T-helper 2 cell treated with Interferon-gamma antibody and Interleukin-4, amounts not matched to agents 5 μg/mL and 100 μg/mL, for 36 hours (primary cell): Measurements from ENCODE around the gene XAGE2.

Experiments
- DNase-seq: peaks from one replicate; pipeline ENCODE4 v3.0.0; 2021; ENCODE audit warnings: low spot score
- H3K27ac Mint-ChIP-seq: one replicate; pipeline ENCODE4 v1.8.0; 2021; ENCODE audit warnings: mild to moderate bottlenecking, mixed read lengths
- H3K27me3 Mint-ChIP-seq: one replicate; pipeline ENCODE4 v1.8.0; 2021; ENCODE audit warnings: low read depth, mixed read lengths
- H3K36me3 Mint-ChIP-seq: one replicate; pipeline ENCODE4 v1.8.0; 2021; ENCODE audit warnings: low read depth, mixed read lengths
- H3K4me1 Mint-ChIP-seq: one replicate; pipeline ENCODE4 v1.8.0; 2021; ENCODE audit warnings: low read depth, mixed read lengths
- H3K4me3 Mint-ChIP-seq: one replicate; pipeline ENCODE4 v1.8.0; 2022; ENCODE audit warnings: mild to moderate bottlenecking, moderate library complexity, mixed read lengths
- H3K9me3 Mint-ChIP-seq: one replicate; pipeline ENCODE4 v1.8.0; 2021; ENCODE audit warnings: mixed read lengths

The XAGE2 gene

GRCh38 chrX:52378870-52379269 is 10.0 kb downstream of the XAGE2 start:
- Mint-ChIP-seq H3K9me3 (no peaks in the 10 kb centered on the region), H3K4me1 (no peaks in the 10 kb centered on the region), H3K4me3 (no peak overlapping the region), H3K36me3 (no peaks in the 10 kb centered on the region), H3K27me3 (no peaks in the 10 kb centered on the region), H3K27ac (no peak overlapping the region)
- no peak for DNase-seq

- H3K4me3 Mint-ChIP-seq: no peak overlapping the region
- no peak for DNase-seq
- H3K27me3 Mint-ChIP-seq: no peaks in the 10 kb centered on the region
- H3K4me1 Mint-ChIP-seq: no peaks in the 10 kb centered on the region
- no peaks in the 10 kb centered on the region for H3K36me3 Mint-ChIP-seq
- no peak overlapping the region for H3K27ac Mint-ChIP-seq
- no peaks in the 10 kb centered on the region for H3K9me3 Mint-ChIP-seq
These were observed 12.2 kb downstream of the XAGE2 start for GRCh38 chrX:52380993-52381392.

GRCh38 chrX:52410439-52411394 is 41.9 kb downstream of the XAGE2 start:
- Mint-ChIP-seq H3K4me1 (no peaks in the 10 kb centered on the region), H3K4me3 (no peak overlapping the region), H3K27me3 (no peaks in the 10 kb centered on the region), H3K27ac (no peak overlapping the region), H3K9me3 (no peaks in the 10 kb centered on the region), H3K36me3 (no peaks in the 10 kb centered on the region)
- DNase-seq: no peak

GRCh38 chrX:52415304-52415703 is 46.5 kb downstream of the XAGE2 start:
- no peaks in the 10 kb centered on the region for H3K36me3 Mint-ChIP-seq
- no peak overlapping the region for H3K27ac Mint-ChIP-seq
- no peaks in the 10 kb centered on the region for H3K27me3 Mint-ChIP-seq
- H3K4me1 Mint-ChIP-seq: no peaks in the 10 kb centered on the region
- H3K9me3 Mint-ChIP-seq: no peaks in the 10 kb centered on the region
- no peak overlapping the region for H3K4me3 Mint-ChIP-seq
- DNase-seq: no peak

- Mint-ChIP-seq H3K36me3 (no peaks in the 10 kb centered on the region), H3K27me3 (no peaks in the 10 kb centered on the region), H3K4me1 (no peaks in the 10 kb centered on the region), H3K4me3 (no peak overlapping the region), H3K27ac (no peak overlapping the region), H3K9me3 (no peaks in the 10 kb centered on the region)
- no peak for DNase-seq
These were observed 48.0 kb downstream of the XAGE2 start for GRCh38 chrX:52416816-52417215.

GRCh38 chrX:52420824-52421443 is 52.1 kb downstream of the XAGE2 start:
- Mint-ChIP-seq H3K4me1 (no peaks in the 10 kb centered on the region), H3K9me3 (no peaks in the 10 kb centered on the region), H3K27ac (no peak overlapping the region), H3K27me3 (no peaks in the 10 kb centered on the region), H3K36me3 (no peaks in the 10 kb centered on the region), H3K4me3 (no peak overlapping the region)
- DNase-seq: no peak

- Mint-ChIP-seq H3K27me3 (no peaks in the 10 kb centered on the region), H3K36me3 (no peaks in the 10 kb centered on the region), H3K4me3 (no peak overlapping the region), H3K4me1 (no peaks in the 10 kb centered on the region), H3K9me3 (no peaks in the 10 kb centered on the region), H3K27ac (no peak overlapping the region)
- DNase-seq: no peak
These were observed 54.1 kb downstream of the XAGE2 start for GRCh38 chrX:52422884-52423283.

GRCh38 chrX:52424656-52425055 is 55.8 kb downstream of the XAGE2 start:
- H3K4me1 Mint-ChIP-seq: no peaks in the 10 kb centered on the region
- H3K36me3 Mint-ChIP-seq: no peaks in the 10 kb centered on the region
- H3K4me3 Mint-ChIP-seq: no peak overlapping the region
- no peak overlapping the region for H3K27ac Mint-ChIP-seq
- no peaks in the 10 kb centered on the region for H3K27me3 Mint-ChIP-seq
- DNase-seq: no peak
- no peaks in the 10 kb centered on the region for H3K9me3 Mint-ChIP-seq
